GM18870 (cell line): Measurements from ENCODE around the gene LRTM1.

Experiments
- ATAC-seq: cut with Tn5 transposase; IDR thresholded peaks from one replicate; pipeline ENCODE4 v1.9.1; 2021; ENCODE audit warnings: moderate library complexity; ENCODE audit not compliant: unreplicated experiment

The LRTM1 gene

DNA sequence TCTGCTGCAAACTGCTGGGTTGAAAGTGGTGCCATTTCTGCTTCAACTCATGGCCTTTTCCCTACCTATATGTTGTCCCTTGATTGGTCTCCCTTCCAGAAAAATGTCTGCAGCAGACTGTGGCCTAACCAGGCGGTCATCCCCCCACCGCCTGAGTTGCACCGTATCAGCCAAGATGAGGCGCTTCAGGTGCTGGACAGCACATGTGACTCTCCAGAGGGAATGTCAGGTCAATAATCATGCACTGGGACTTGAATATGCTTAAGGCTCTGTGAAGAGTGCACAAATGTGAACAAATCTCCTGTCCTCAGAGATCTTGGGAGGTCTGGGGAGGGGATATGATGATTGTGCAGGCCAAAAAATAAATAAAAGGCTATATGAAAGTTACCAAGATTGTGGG is 32.2 kb downstream of the LRTM1 start:
- ATAC-seq = no peak

DNA sequence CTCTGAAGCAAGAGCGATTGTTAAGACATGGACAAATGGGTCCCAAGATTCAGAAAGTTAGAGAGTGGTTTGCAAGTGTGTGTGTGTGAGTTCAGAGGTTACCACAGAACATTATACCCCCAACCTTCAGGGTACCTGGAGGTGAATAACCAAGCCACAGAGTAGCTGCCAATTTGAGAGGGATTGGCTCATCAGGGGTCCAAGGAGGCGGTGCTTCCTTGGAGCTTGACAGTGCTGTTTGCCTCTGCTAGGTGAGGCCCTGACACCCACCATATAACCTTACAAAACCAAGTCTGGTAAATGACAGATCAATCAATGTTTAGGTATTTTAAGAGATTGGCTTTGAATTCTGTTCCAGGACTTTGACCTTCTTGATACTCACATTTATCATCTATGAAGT is 35.7 kb downstream of the LRTM1 start:
- ATAC-seq = no peak

DNA sequence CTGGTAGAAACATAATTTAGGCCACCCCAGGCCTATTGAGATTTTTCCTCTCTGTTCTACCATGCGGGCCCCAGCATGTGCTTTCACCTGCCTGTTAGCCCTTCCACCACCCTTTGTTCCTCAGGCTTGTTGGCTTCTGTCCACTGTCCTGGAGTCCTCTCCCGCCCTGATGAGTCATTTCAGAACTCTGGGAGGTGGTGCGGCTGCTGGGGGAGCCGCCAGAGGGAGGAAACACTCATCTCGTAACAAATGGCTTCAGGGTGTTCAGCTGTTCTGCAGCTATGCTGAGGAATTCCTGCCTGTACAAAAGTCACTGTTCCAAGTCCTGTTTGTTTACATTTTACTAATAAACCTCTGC is 36.3 kb downstream of the LRTM1 start:
- ATAC-seq = no peak

DNA sequence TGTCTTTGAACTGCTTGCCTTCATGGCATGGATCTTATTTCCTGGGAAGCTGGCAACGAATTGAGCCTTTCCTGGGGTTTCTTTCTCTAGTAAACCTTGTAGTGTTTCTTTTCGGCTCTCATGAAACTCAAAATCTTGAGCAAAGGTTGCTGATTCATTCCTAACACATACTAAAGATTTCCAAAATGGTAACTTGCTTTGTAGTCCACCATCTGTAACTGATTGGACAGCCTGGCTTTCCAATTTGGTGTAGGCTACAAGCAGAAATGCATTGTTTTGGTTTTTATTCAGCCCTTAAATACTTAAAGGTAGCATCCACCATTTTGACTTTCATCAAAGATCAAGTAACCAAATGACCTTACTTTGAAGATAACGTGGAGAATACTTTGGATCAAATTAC is 38.1 kb downstream of the LRTM1 start:
- no peak for ATAC-seq

DNA sequence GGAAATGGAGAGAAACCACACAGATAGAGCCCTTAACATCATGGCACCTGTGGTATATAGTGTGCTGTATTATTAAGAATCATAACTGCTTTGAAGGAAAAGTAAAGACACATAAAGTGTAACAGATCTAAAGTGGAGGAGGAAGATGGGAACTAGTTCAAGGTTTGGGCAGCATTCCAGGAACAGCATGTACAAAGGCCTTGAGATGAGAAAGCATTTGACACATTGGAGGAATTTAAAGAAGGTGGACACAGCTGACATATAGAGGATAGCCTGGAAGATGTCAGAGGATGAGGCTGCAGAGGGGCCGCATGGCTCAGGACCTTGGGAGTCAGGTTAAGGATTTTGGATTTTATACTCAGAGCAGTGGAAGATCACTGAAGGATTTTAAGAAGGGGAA is 39.0 kb downstream of the LRTM1 start:
- no peak for ATAC-seq

DNA sequence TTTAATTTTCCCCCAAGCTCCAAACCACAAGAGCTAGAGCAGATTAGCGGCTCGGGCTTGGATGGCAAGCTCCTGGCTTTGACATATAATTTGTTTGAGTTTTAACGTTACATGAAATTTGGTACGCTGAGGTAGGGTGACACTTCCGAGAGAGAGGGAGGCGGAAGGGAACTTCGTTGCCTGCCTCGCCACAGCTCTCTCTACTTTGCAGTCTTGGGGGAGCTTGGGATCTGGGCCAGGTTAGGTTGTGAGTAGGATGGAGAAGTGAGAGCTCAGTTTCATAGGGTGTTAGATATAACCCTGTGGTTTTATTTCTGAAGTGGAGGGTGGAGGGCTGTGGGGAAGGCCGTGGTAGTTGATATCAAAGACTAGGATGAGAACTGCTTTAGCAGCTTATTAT is 39.7 kb downstream of the LRTM1 start:
- no peak for ATAC-seq

DNA sequence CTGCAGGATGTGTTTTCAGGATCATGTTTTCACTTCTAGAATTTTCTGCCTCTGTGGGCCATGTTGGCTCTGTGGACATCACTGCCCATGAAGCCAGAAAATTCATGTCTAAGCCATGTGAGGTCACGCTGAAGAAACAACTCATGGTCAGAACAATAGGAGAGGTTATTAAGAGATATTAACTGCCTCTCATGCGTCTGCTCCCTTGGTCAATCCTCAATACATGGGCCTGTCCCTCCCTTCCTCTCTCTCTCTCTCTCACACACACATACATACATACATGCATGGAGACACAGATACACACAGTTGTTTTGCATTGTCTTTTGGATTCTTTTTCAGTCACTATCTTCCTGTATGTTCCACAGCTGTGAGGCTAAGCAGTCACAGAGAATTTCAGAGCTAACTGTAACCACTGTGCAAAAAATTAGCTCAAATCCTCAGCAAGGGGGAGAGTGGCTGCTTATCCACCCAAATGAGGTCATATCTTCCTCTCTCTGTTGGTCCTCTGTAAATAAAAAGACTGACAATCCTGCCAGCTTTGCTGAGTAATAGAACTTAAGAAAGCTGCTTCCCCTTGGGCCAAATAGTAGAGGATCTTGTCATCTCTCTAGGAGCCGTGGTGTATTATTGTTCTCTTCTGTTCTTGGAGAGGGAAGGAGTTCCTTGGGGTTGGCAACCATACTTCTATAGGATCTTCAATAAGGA is 45.6 kb downstream of the LRTM1 start:
- no peak for ATAC-seq

DNA sequence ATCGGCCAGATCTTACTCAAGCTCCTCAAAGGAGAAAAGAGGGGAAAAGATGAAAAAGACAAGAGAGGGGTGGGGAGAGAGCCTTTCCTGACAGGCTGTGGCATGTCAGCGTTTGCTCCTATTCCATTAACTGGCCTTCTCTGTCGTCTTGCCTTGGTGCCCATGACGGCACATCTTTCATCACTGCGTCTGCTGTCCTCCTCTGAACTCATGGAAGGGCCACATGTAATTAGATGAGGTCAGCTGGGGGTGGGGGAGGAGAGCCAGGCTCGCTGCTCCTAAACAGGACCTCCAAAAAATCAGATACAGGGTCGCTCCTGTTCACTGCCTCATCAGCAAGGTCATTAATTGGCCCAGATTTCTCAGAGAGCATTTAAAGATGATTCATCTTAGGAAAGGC is 49.7 kb downstream of the LRTM1 start:
- ATAC-seq = no peak

DNA sequence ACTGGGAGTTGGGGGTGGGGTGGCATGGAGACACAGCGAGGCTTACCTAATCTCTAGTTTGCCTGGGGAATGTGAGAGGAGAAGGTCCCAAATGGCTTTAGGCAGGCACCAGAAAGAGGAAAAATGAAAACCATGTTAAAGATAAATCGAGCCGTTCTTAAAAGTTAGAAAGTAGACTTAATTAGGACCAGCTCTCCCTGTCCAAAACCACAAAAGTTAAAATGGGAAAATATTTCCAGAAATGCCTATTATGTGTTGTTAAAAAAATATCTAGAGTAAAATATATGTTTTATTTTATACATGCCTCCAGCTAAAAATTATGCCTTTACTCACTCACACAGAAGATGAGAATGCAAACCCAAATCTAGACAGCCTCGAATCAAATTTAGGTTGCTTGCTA is 50.1 kb downstream of the LRTM1 start:
- no peak for ATAC-seq

DNA sequence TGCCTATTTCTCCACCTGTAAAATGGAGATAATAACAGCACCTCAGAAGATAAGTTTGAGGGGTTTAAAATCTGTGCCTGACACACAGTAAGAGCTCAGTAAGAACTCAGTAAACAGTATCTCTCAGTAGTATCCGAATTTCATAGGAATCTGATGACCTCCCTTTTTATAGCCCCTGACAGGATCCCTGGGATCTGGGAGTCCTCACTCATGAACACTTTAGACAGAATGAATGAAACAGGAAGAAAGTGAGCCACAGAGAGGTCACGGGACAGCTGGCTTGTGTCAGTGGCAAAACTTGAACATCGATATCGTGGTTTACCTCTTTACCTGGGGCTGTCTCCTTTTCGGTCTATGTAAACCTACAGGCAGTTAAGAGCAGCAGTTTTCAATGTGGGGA is 51.2 kb downstream of the LRTM1 start:
- no peak for ATAC-seq

DNA sequence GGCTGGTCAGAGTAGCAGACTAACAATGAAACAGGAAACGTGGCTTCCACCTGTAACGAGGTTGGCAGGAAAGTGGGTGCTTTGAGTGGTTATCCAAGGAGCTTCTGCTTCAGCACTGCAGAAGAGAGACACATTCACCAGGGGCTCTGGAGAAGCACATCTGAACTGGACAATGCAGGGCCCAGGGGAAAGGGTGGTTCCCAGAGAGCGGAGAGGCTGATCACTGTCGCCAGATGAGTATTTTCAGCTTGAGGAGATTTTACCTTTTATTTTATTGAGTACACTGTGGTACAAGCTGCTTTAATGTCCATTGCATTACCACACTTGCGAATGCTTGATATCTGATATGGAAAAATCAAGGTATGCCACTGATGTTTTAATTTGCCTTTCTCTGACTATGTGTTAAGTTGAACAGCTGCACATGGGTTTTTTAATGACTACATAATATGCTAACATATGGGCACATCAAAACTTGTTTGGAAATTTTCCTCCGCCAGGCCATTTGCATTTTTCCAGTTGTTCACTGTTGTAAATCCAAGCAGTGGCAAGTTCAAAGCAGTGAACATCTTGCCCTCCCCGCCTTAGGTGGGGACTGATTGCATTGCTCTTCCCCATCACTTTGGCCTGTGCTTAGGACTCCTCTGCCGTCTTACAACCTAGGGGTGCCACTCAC is 52.1 kb downstream of the LRTM1 start:
- ATAC-seq = no peak

DNA sequence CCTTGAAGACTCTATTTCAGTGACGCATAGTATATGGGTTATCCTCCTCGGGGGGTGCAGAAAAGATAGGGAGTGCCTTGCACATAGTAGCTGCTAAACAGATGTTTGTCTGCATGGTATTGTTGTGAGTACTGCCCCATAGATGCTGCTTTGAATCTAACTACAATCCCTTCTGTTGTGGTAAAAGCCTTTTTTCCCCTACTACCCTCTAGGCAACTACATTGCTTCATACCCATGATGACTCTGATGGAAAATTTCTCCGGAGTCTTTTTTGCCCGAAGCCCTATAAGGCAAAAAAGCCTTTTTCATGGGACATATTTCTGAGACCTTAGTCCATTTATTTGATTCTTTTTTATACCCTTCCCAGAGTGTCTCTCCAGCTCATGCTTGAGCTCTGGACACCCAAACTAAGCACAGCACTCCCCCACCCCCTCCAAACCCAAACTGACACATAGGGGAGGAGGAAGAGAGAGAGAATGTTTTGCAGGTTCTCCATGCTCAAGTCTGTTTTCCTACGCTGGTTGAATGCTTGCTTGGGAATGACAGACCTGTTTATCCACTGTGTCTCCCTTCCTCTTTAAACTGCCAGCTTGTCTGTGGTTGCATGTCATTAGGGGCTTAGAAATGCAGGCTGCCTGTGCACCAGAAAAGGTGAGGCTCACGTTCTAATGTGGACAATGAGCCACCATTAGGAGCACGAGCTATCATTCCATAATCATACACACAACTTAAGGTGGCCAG is 52.9 kb downstream of the LRTM1 start:
- no peak for ATAC-seq

DNA sequence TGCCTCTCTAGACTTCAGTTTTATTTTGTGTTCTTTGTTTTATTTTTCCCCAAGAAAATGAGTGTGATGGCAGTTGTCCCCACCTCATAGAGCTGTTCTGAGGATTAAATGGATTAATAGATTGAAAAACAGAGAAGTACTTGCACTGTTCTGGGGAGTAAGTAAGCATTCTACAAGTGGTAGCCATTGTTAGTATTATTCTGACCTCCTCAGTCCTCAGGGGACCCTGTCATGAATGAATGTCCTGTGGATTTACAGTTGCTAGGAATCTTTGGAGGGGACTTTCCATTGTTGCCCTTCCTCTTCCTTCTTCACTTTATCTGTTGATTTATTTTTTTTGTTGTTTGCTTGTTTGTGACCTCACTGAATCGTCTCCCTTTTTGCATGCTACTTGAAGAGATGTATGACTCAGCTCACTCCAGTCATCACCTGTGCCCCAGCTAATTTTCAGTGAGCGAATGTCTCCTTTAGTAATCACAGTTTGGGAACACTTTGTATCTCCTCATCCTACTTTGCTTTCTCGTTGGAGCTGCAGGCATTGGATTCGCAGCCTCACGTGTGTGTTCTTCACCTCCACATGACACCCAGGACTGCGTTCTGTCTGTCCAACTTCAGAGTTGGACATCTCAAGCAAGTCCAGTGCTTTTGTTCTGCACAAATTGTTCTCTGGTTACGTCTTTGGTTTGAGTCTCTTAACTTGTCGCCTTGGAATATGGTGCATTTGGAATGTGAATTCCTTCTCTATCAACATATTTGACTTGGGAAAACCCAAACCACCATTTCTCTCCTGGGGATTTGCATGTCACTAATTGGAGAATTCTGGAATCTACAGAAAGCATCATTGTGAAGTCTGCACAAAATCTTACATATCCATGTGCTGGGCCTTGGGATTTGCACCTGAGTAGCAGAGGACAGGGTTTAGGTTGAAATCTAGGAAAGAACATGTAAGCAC is 54.5 kb downstream of the LRTM1 start:
- ATAC-seq = no peak

DNA sequence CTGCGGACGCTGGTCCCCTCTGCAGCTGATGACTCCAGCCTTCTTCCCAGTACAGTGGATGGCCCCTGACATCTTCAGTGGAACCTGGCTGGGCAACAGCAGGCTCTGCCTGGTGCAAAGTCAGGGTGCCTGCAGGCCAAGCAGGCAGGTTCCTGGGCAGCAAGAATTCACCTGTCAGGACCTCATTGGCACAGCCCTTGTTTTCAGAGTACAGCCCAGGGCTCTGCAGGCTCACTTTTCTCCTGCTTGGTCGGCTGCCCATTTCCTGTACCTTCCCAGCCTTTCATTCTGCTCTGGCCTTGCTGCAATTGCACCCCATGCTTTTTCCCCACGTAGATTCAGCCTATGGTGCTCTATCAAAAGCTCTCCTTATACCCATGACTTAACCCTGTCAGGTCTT is 56.0 kb downstream of the LRTM1 start:
- ATAC-seq = no peak

DNA sequence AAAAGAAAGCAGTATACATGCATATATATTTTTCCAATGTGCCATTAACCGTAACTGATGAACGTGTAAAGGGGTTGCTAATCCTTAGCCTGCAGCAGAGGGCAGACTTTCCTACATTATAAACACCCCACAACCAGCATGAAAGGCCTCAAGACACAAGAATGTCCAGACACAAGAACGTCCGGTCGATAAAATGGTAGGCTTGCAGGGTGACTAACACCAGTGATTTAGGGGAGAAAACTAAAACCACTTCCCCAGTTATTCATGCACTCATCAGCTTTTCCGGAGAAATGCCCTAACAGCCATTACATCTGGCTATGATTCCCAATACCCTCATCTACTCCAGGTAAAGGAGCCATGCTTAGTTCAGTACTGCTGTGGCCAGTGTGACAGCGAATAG is 57.4 kb downstream of the LRTM1 start:
- no peak for ATAC-seq
